ENCODE results near the gene TM4SF4. TPM values are rescaled to one million over a fixed set of nuclear protein-coding genes. Genes with fewer than 3 reads are reported as not detected.

The TM4SF4 gene, protein sequence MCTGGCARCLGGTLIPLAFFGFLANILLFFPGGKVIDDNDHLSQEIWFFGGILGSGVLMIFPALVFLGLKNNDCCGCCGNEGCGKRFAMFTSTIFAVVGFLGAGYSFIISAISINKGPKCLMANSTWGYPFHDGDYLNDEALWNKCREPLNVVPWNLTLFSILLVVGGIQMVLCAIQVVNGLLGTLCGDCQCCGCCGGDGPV
- total RNA-seq, result not detected

DNA sequence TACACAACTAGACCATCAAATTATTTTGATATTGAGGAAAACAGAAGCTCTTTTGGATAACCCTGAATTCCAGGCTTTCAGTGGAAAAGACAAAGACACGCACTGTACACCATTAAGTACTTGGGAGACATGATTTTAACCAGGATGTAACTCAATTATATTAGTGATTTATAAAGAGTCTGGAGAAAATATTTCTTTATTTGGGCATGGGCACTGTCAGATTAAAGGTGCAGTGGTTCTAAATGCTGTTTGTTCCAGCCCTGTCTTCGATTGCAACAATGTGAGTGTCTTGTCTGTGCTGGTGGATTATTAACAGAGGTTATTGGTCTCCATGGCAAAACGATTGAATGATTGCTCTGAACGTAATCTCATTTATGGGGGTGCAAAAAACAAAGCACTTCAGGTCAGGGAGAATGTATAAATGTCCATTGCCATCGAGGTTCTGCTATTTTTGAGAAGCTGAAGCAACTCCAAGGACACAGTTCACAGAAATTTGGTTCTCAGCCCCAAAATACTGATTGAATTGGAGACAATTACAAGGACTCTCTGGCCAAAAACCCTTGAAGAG, at the start of gene TM4SF4:
TSS of gene TM4SF4 (plus strand) at position 448 of the 568 bp plus-strand sequence. CDS start 181 bp downstream, outside the sequence.
- H3K27ac ChIP-seq, result no peak within 1 kb of the TSS
- peak in 1 of 2 donors; percentile 10 for DNase-seq (ENCODE audit: extremely low spot score in 2 of 2)
- peaks cover 18% of the 10 kb centered on the region for H3K4me1 ChIP-seq
- TF ChIP-seq, protein P1, sequence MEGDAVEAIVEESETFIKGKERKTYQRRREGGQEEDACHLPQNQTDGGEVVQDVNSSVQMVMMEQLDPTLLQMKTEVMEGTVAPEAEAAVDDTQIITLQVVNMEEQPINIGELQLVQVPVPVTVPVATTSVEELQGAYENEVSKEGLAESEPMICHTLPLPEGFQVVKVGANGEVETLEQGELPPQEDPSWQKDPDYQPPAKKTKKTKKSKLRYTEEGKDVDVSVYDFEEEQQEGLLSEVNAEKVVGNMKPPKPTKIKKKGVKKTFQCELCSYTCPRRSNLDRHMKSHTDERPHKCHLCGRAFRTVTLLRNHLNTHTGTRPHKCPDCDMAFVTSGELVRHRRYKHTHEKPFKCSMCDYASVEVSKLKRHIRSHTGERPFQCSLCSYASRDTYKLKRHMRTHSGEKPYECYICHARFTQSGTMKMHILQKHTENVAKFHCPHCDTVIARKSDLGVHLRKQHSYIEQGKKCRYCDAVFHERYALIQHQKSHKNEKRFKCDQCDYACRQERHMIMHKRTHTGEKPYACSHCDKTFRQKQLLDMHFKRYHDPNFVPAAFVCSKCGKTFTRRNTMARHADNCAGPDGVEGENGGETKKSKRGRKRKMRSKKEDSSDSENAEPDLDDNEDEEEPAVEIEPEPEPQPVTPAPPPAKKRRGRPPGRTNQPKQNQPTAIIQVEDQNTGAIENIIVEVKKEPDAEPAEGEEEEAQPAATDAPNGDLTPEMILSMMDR (IDR thresholded peaks at IDR 0.05), result no peak
- TF ChIP-seq POLR2A (IDR thresholded peaks at IDR 0.05), result no peak
- H3K9me3 ChIP-seq, result no peaks in the 10 kb centered on the region
- no peaks in the 10 kb centered on the region for H3K27me3 ChIP-seq
- H3K36me3 ChIP-seq, result no peaks in the 10 kb centered on the region
- intact Hi-C loops (cut with DNase I), result loop anchor here (10.0 kb wide), 1 partner anchor 80 kb away; no protein-coding TSS in a partner anchor
- no peak within 1 kb of the TSS for H3K4me3 ChIP-seq

- Histone ChIP-seq H3K27me3 (no peaks in the 10 kb centered on the region), H3K27ac (no peak overlapping the region), H3K36me3 (no peaks in the 10 kb centered on the region), H3K9me3 (no peaks in the 10 kb centered on the region), H3K4me1 (no peaks in the 10 kb centered on the region), H3K4me3 (no peak overlapping the region)
- intact Hi-C loops (cut with DNase I), result no loop called here
- DNase-seq (ENCODE audit: extremely low spot score in 2 of 2), result no peak
- TF ChIP-seq POLR2AphosphoS5 (IDR thresholded peaks at IDR 0.05; ENCODE audit: insufficient read depth in 1 of 2, low read depth in 1 of 2), result no peak
- TF ChIP-seq, protein P1 (IDR thresholded peaks at IDR 0.05), result no peak
- no peak for TF ChIP-seq POLR2A (IDR thresholded peaks at IDR 0.05)
Observed at GRCh38 chr3:149424918-149425317, 49.6 kb upstream of the TM4SF4 start.

GRCh38 chr3:149426325-149426724, 48.2 kb upstream of the TM4SF4 start:
- intact Hi-C loops (cut with DNase I), result no loop called here
- H3K4me1 ChIP-seq, result no peaks in the 10 kb centered on the region

GRCh38 chr3:149428087-149428486, 46.4 kb upstream of the TM4SF4 start:
- Histone ChIP-seq H3K27me3 (no peaks in the 10 kb centered on the region), H3K9me3 (no peaks in the 10 kb centered on the region), H3K4me1 (no peaks in the 10 kb centered on the region), H3K4me3 (no peak overlapping the region), H3K27ac (no peak overlapping the region), H3K36me3 (no peaks in the 10 kb centered on the region)
- TF ChIP-seq POLR2A (IDR thresholded peaks at IDR 0.05) (no peak), POLR2AphosphoS5 (IDR thresholded peaks at IDR 0.05; ENCODE audit: insufficient read depth in 1 of 2, low read depth in 1 of 2) (no peak)
- TF ChIP-seq, protein P1 (IDR thresholded peaks at IDR 0.05), result no peak
- intact Hi-C loops (cut with DNase I), result no loop called here
- no peak for DNase-seq (ENCODE audit: extremely low spot score in 2 of 2)

More at GRCh38 chr3:149426325-149426724, 48.2 kb upstream of the TM4SF4 start:
- Histone ChIP-seq H3K27ac (no peak overlapping the region), H3K36me3 (no peaks in the 10 kb centered on the region), H3K4me3 (no peak overlapping the region), H3K9me3 (no peaks in the 10 kb centered on the region), H3K27me3 (no peaks in the 10 kb centered on the region)
- no peak for TF ChIP-seq POLR2AphosphoS5 (IDR thresholded peaks at IDR 0.05; ENCODE audit: insufficient read depth in 1 of 2, low read depth in 1 of 2)
- TF ChIP-seq, protein P1 (IDR thresholded peaks at IDR 0.05), result no peak
- no peak for TF ChIP-seq POLR2A (IDR thresholded peaks at IDR 0.05)
- DNase-seq (ENCODE audit: extremely low spot score in 2 of 2), result no peak

DNA sequence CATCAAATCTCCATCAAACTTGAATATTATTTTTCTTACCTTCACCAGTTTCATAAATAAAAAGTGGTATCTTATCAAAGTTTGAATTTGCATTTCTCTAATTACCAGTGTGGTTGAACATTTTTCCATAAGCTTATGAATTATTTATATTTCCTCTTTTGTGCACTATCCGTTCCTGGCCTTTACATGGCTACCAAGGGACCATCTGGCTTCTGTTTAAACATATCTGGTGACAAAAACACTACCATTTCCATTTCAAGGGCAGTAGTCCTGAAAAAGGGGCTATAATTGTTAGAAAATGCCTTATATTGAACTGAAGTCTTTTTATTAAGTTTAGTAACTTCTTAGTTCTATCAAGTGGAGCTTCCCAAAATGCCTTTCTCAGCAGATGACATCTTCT, 44.3 kb upstream of the TM4SF4 start:
- Histone ChIP-seq H3K4me3 (no peak overlapping the region), H3K36me3 (no peaks in the 10 kb centered on the region), H3K27ac (no peak overlapping the region), H3K9me3 (no peaks in the 10 kb centered on the region), H3K4me1 (no peaks in the 10 kb centered on the region), H3K27me3 (no peaks in the 10 kb centered on the region)
- no peak for TF ChIP-seq POLR2AphosphoS5 (IDR thresholded peaks at IDR 0.05; ENCODE audit: insufficient read depth in 1 of 2, low read depth in 1 of 2)
- no peak for TF ChIP-seq POLR2A (IDR thresholded peaks at IDR 0.05)
- TF ChIP-seq, protein P1 (IDR thresholded peaks at IDR 0.05), result no peak
- DNase-seq (ENCODE audit: extremely low spot score in 2 of 2), result no peak
- intact Hi-C loops (cut with DNase I), result no loop called here

Data from vagina (tissue), 2 donors.